ENCODE data around the gene NOL8. TPM values are rescaled to one million over a fixed set of nuclear protein-coding genes. Genes with fewer than 3 reads are reported as not detected.
A peak's percentile ranks its signal among the peaks of the same experiment; 100 is the strongest.

NOL8 gene
- total RNA-seq, 1 donor from 2014 or later = 12.7 TPM

DNA sequence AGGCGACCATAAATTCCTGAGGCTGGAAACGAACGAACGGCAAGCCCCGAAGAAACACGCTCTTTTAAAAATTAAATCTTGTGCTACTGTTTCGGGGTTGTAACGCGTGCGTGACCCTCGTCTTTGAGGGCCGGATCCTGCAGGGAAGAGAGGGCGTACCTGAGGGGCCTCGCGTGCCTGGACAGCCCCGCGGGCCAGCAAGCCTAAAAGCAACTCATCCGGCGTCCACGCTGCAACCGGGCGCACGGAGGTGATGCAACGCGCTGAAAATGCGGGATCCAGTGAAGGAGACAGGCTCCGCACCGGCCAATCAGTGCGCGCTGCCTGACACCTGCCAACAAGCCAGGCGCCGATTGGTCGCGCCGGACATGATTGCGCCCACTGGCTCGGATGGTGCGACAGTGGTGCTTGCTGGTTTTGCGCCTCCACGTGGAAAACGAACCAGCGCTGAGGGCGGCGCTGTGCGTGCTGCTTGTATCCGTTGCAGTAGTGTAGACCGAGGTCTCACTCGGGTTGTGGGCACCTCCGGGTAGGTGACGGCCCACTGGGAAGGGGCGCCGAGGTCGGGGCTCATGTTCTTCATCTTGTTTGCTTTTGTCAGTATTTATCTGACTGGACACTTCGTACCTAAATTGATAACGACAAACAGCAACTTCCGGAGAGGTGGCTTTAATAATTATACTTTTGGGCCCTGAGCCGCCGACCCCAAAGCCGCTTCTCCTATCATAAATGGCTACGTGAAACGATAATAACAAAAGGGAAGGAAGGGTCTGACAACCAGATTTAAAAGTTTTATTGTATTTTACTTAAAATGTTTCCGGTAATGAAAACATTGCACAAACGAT, 31.5 kb downstream of the NOL8 start, which contains the start of gene IARS1:
TSS of gene IARS1 (minus strand) at position 246 of the 845 bp plus-strand sequence. CDS start 4,278 bp downstream, outside the sequence.
- TF ChIP-seq CTCF (IDR thresholded peaks at IDR 0.05; ENCODE audit: borderline replicate concordance) = peak; percentile 43
- Histone ChIP-seq H3K4me3 (peak within 1 kb of the TSS; percentile 79), H3K4me1 (peaks cover 42% of the 10 kb centered on the region), H3K27me3 (ENCODE audit: low read depth) (no peaks in the 10 kb centered on the region), H3K9me3 (replicated peaks) (no peaks in the 10 kb centered on the region), H3K36me3 (peaks cover 30% of the 10 kb centered on the region), H3K27ac (replicated peaks) (peak within 1 kb of the TSS; percentile 79)
- intact Hi-C loops (cut with micrococcal nuclease) = no loop called here
- peak; percentile 99 for DNase-seq

DNA sequence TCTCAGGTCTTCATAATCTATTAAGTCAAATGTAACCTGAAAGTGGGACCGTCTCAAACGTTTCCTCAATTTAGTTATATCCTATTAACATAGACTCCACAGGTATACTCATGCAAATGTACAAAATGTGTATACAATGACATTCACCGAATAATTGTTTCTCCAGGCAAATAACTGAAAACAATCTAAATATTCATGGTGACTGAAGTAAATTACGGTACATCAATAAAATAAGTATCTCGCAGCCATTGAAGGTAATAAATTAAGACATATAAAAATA, 32.1 kb downstream of the NOL8 start:
- TF ChIP-seq CTCF (IDR thresholded peaks at IDR 0.05; ENCODE audit: borderline replicate concordance) = no peak
- H3K4me3 ChIP-seq = peak overlapping the region; percentile 79
- peaks cover 42% of the 10 kb centered on the region for H3K4me1 ChIP-seq
- H3K36me3 ChIP-seq = peaks cover 30% of the 10 kb centered on the region
- H3K27me3 ChIP-seq (ENCODE audit: low read depth) = no peaks in the 10 kb centered on the region
- H3K27ac ChIP-seq (replicated peaks) = peak overlapping the region; percentile 79
- intact Hi-C loops (cut with micrococcal nuclease) = no loop called here
- no peak for DNase-seq
- H3K9me3 ChIP-seq (replicated peaks) = no peaks in the 10 kb centered on the region

DNA sequence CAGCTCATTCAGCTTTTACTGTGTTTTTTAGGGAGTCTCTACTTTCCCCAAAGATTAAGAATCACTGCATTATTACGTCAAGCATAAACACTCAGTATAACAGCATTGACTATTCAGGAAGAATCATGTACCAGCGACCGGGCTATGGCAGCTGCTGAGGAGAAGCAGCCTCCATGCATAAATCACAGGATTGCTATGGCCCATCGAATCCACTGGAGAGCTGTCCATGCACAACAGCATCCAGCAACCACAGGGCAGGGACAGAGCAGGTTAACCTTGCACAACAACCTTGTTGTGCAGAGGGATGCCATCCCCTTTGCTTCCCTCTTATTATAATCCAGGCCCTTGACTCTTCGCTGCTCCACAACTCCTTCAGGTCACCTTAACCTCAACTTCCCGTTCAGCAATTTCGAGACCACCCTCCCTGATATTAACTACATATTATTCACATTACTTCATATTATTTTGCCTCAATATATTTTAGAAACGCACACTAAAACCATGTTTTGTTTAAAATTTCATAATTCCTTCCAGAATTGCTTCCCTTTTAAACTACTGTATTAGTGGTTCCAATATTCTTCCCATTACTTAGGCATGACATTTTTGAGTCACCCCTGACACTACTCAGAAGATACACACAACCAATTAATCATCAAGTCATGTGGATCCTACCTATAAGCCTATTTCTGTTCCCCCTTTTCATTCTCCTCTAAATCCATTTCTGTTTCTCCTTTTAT, 32.6 kb downstream of the NOL8 start:
- H3K27ac ChIP-seq (replicated peaks) = peak overlapping the region; percentile 79
- no peaks in the 10 kb centered on the region for H3K9me3 ChIP-seq (replicated peaks)
- intact Hi-C loops (cut with micrococcal nuclease) = no loop called here
- no peaks in the 10 kb centered on the region for H3K27me3 ChIP-seq (ENCODE audit: low read depth)
- H3K36me3 ChIP-seq = peaks cover 30% of the 10 kb centered on the region
- no peak for DNase-seq
- peak overlapping the region; percentile 79 for H3K4me3 ChIP-seq
- peaks cover 42% of the 10 kb centered on the region for H3K4me1 ChIP-seq
- TF ChIP-seq CTCF (IDR thresholded peaks at IDR 0.05; ENCODE audit: borderline replicate concordance) = no peak

DNA sequence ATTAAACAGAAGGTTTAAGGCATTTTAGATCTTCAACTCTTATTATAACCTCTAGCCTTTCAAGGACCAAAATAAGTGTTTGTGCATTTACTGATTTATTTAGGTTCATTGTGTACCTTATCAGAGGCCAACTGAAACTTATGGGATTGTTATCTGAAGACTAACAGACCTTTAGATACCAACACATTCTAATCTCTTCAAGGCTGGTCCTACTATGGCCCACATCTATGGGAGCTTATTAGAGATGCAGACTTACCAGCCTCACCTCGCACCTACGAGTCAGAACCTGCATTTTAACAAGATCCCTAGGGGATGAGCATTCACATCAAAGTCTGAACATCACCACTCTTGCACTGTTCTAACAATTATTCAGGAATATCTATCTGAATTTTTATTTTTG, 33.6 kb downstream of the NOL8 start:
- TF ChIP-seq CTCF (IDR thresholded peaks at IDR 0.05; ENCODE audit: borderline replicate concordance) = no peak
- Histone ChIP-seq H3K27me3 (ENCODE audit: low read depth) (no peaks in the 10 kb centered on the region), H3K4me1 (peaks cover 42% of the 10 kb centered on the region), H3K27ac (replicated peaks) (no peak overlapping the region), H3K9me3 (replicated peaks) (no peaks in the 10 kb centered on the region), H3K36me3 (peaks cover 30% of the 10 kb centered on the region), H3K4me3 (no peak overlapping the region)
- no peak for DNase-seq
- intact Hi-C loops (cut with micrococcal nuclease) = no loop called here

DNA sequence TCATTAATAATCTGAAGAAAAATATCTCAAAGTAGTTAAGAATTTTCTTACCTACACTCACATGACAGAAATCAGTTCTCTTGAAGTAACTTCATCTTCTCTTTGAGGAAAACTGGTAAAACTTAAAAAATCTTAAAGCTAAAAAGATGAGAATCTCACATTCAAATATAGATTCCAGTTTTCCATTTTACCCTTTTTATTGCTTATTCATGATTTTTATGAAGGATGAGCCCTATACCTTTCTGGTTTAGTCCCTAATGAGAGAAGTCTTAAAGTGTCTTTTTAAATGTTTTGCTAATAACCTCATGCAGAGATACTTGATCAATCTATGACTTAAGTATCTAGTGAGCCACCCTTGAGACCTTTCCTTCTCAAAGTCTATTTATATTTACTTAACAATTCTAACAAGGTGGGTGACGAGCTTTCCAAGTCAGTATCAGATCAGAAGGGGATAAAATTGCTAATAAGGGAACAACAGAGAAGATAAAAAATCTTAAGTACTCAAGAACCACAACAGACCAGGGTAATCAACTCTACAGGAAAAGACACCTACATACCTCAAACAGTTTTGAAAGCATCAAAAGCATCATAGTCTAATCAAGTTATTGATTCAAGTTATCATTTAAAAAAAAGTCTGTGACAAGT, 34.2 kb downstream of the NOL8 start:
- Histone ChIP-seq H3K27ac (replicated peaks) (no peak overlapping the region), H3K4me3 (no peak overlapping the region), H3K27me3 (ENCODE audit: low read depth) (no peaks in the 10 kb centered on the region), H3K4me1 (peaks cover 42% of the 10 kb centered on the region), H3K36me3 (peaks cover 33% of the 10 kb centered on the region), H3K9me3 (replicated peaks) (no peaks in the 10 kb centered on the region)
- DNase-seq = no peak
- intact Hi-C loops (cut with micrococcal nuclease) = no loop called here
- no peak for TF ChIP-seq CTCF (IDR thresholded peaks at IDR 0.05; ENCODE audit: borderline replicate concordance)
